ENCODE data around the gene CCNT2. TPM values are rescaled to one million over a fixed set of nuclear protein-coding genes. Genes with fewer than 3 reads are reported as not detected.
"Not testable (repeated sequence)": the region's sequence is repeated elsewhere in the genome, so short reads cannot be mapped to it uniquely, and the experiment has no call there.

Gene CCNT2
- total RNA-seq, 4 donors from 2014 or later, result 19.1 to 45.5 (median 25.8) TPM

DNA sequence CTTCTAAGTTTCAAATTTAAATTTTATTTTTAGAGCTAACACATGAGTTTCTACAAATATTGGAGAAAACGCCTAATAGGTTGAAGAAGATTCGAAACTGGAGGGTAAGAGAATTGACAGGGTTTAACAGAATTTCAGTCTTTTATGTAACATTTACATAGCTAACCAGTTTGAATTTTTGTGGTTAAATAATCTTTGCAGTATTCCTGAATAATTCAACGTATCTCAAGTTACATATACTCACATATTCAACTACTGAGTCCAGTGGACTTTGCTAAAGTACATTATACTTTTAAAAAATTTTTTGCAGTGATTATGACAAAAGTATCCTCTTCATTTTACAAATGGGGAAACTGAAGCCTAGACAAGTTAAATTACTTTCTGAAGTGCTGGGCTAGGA is 34.0 kb downstream of the CCNT2 start:
- Histone ChIP-seq H3K27ac (no peak overlapping the region), H3K4me1 (no peaks in the 10 kb centered on the region), H3K36me3 (peaks cover 10 to 85% of the 10 kb centered on the region in 2 donors), H3K9me3 (no peaks in the 10 kb centered on the region), H3K27me3 (no peaks in the 10 kb centered on the region), H3K4me3 (no peak overlapping the region)
- no peak for TF ChIP-seq CTCF (IDR thresholded peaks at IDR 0.05)
- TF ChIP-seq POLR2AphosphoS5 (IDR thresholded peaks at IDR 0.05), result no peak
- no peak for TF ChIP-seq EP300 (IDR thresholded peaks at IDR 0.05)
- TF ChIP-seq POLR2A (IDR thresholded peaks at IDR 0.05), result no peak
- ATAC-seq, result no peak
- whole genome bisulfite sequencing, 2 donors (ENCODE audit: low coverage in 1 of 2), result 87 to 92% methylated on average over 3 of the region's 3 CpGs

- no peak for TF ChIP-seq POLR2AphosphoS5 (IDR thresholded peaks at IDR 0.05)
- no peak for TF ChIP-seq POLR2A (IDR thresholded peaks at IDR 0.05)
- TF ChIP-seq CTCF (IDR thresholded peaks at IDR 0.05), result no peak
- no peak for TF ChIP-seq EP300 (IDR thresholded peaks at IDR 0.05)
- no peak overlapping the region for H3K27ac ChIP-seq
- H3K4me3 ChIP-seq, result no peak overlapping the region
- WGBS, 2 donors (ENCODE audit: low coverage in 1 of 2), result 89 to 98% methylated on average over 4 to 5 of the region's 5 CpGs
- no peaks in the 10 kb centered on the region for H3K4me1 ChIP-seq
- no peaks in the 10 kb centered on the region for H3K9me3 ChIP-seq
- ATAC-seq, result no peak
- H3K36me3 ChIP-seq, result peaks cover 10 to 78% of the 10 kb centered on the region in 2 donors
- no peaks in the 10 kb centered on the region for H3K27me3 ChIP-seq
Measured at GRCh38 chr2:134954065-134954464, 35.4 kb downstream of the CCNT2 start.

DNA sequence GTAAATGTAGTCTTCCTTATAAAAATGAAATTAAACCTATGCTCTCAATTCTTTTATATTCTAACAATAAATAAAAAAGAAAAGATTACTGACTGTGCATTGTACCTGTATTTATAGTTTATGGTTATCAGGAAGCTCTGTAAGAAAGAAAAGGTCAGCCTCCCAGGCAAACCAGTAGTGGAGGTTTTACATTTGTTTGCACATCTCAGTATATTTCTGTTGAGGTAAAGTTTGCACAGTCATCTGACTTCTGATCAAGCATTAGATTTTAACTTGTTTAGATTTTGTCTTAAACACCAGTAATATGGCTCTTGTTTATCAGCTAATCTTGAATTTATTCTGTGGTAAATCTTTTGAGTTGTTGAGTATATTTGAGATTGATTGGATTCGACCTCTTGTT is 37.1 kb downstream of the CCNT2 start:
- TF ChIP-seq POLR2A (IDR thresholded peaks at IDR 0.05), result no peak
- Histone ChIP-seq H3K27ac (no peak overlapping the region), H3K27me3 (no peaks in the 10 kb centered on the region), H3K4me3 (no peak overlapping the region), H3K9me3 (no peaks in the 10 kb centered on the region), H3K4me1 (no peaks in the 10 kb centered on the region), H3K36me3 (peaks cover 10 to 61% of the 10 kb centered on the region in 2 donors)
- ATAC-seq, result no peak
- WGBS, 2 donors (ENCODE audit: low coverage in 1 of 2), result 22 to 40% methylated on average over 1 of the region's 1 CpG

GRCh38 chr2:134957477-134957876 is 38.9 kb downstream of the CCNT2 start:
- WGBS, 2 donors (ENCODE audit: low coverage in 1 of 2), result 89 to 92% methylated on average over 5 of the region's 5 CpGs
- TF ChIP-seq POLR2A (IDR thresholded peaks at IDR 0.05), result no peak
- no peak for TF ChIP-seq EP300 (IDR thresholded peaks at IDR 0.05)
- TF ChIP-seq CTCF (IDR thresholded peaks at IDR 0.05), result no peak
- no peak for TF ChIP-seq POLR2AphosphoS5 (IDR thresholded peaks at IDR 0.05)

DNA sequence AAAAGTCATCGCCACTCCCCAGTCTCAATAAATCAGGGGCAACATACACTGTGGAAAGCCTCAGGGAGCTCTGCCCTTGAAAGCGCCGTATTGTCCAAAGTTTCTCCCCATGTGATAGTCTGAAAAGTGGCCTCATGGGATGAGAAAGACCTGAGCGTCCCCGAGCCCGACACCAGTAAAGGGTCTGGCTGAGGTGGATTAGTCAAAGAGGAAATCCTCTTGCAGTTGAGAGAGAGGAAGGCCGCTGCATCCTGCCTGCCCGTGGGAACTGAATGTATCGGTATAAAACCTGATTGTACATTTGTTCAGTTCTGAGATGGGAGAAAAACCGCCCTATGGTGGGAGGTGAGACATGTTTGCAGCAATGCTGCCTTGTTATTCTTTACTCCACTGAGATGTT is 48.5 kb downstream of the CCNT2 start:
- not testable (repeated sequence) for ATAC-seq
- 67 to 73% methylated on average over 4 of the region's 10 CpGs for WGBS, 2 donors (ENCODE audit: low coverage in 1 of 2)

More at GRCh38 chr2:134957477-134957876, 38.9 kb downstream of the CCNT2 start:
- H3K27ac ChIP-seq, result no peak overlapping the region
- H3K4me3 ChIP-seq, result no peak overlapping the region
- H3K9me3 ChIP-seq, result no peaks in the 10 kb centered on the region
- no peaks in the 10 kb centered on the region for H3K4me1 ChIP-seq
- no peak for ATAC-seq
- peaks cover 6 to 50% of the 10 kb centered on the region in 2 donors for H3K36me3 ChIP-seq
- no peaks in the 10 kb centered on the region for H3K27me3 ChIP-seq

DNA sequence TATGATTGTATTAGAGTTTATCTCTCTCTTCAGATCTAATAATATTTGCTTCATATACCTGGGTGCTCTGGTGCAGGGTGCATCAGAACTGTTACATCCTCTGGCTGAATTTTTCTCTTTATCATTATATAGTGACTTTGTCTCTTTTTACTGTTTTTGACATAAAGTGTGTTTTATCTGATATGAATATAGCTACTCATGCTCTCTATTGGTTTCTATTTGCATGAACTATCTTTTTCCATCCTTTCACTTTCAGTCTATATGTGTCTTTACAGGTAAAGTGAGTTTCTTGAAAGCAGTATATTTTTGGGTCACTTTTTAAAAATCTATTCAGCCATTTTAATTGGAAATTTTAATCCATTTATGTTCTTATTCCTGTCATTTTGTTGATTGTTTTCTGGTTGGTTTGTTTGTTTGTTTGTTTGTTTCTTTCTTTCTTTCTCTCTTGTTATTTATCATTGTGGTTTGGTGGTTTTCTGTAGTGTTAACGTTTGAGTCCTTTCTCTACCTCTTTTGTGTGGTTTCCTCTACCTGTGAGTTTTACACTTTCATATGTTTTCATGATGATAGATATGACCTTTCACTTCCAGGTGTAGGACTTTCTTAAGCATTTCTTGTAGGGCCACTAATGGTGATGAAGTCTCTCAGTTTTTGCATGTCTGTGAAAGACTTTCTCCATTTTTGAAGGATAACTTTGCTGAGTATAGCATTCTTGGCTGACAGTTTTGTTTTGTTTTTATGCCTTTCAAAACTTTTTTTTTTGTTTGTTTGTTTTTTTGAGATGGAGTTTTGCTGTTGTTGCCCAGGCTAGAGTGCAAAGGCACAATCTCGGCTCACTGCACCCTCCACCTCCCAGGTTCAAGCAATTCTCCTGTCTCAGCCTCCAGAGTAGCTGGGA is 54.9 kb downstream of the CCNT2 start:
- Histone ChIP-seq H3K9me3 (peaks cover 0 to 7% (median 0%) of the 10 kb centered on the region in 3 donors), H3K27me3 (no peaks in the 10 kb centered on the region), H3K27ac (no peak overlapping the region), H3K4me1 (no peaks in the 10 kb centered on the region), H3K4me3 (no peak overlapping the region), H3K36me3 (no peaks in the 10 kb centered on the region)
- TF ChIP-seq POLR2AphosphoS5 (IDR thresholded peaks at IDR 0.05) (no peak), POLR2A (IDR thresholded peaks at IDR 0.05) (no peak), EP300 (IDR thresholded peaks at IDR 0.05) (no peak), CTCF (IDR thresholded peaks at IDR 0.05) (no peak)
- ATAC-seq, result no peak
- 78 to 100% methylated on average over 1 to 2 of the region's 2 CpGs for WGBS, 2 donors (ENCODE audit: low coverage in 1 of 2)

More for the DNA sequence above, 48.5 kb downstream of the CCNT2 start:
- not testable (repeated sequence) for H3K27me3 ChIP-seq, H3K36me3 ChIP-seq, H3K4me1 ChIP-seq, H3K27ac ChIP-seq, H3K9me3 ChIP-seq, H3K4me3 ChIP-seq
